Liver (tissue), 9 donors: ENCODE data around the gene HTR3D. TPM values are rescaled to one million over a fixed set of nuclear protein-coding genes. Genes with fewer than 3 reads are reported as not detected.

Experiments
- DNase-seq: peaks from one replicate; pipeline ENCODE4 v3.0.0-alpha.2; 2017; ENCODE audit warnings: low spot score
- H3K27ac ChIP-seq, 2 donors: one replicate each; pipeline ENCODE4 v1.7.0; 2013; ENCODE audit warnings: inconsistent platforms in 2 of 2, low read length in 2 of 2, control low read depth in 1 of 2, low read depth in 1 of 2, mild to moderate bottlenecking in 1 of 2
- H3K27me3 ChIP-seq, 4 donors: one replicate each; pipeline versions ENCODE4 v1.6.1 to v1.7.0; 2013; ENCODE audit warnings: low read length in 3 of 4, inconsistent platforms in 1 of 4, mild to moderate bottlenecking in 1 of 4, moderate library complexity in 1 of 4; ENCODE audit not compliant: control insufficient read depth in 4 of 4, insufficient read depth in 4 of 4
- H3K36me3 ChIP-seq, 4 donors: one replicate each; pipeline versions ENCODE4 v1.6.1 to v1.7.0; 2013; ENCODE audit warnings: low read length in 3 of 4, mild to moderate bottlenecking in 3 of 4, low read depth in 1 of 4, moderate library complexity in 1 of 4; ENCODE audit not compliant: control insufficient read depth in 4 of 4, insufficient read depth in 3 of 4
- H3K4me1 ChIP-seq, 4 donors: one replicate each; pipeline versions ENCODE4 v1.6.1 to v1.7.0; 2013; ENCODE audit warnings: low read length in 3 of 4, mild to moderate bottlenecking in 3 of 4, moderate library complexity in 1 of 4; ENCODE audit not compliant: control insufficient read depth in 4 of 4, insufficient read depth in 4 of 4
- H3K4me3 ChIP-seq, 3 donors: one replicate each; pipeline versions ENCODE4 v1.6.1 to v1.7.0; 2013; ENCODE audit warnings: low read length in 3 of 3, control low read depth in 1 of 3, low read depth in 1 of 3, mild to moderate bottlenecking in 1 of 3
- H3K9ac ChIP-seq, 2 donors: one replicate each; pipeline ENCODE4 v1.7.0; 2013; ENCODE audit warnings: low read length in 2 of 2, mild to moderate bottlenecking in 2 of 2, moderate library complexity in 2 of 2, control low read depth in 1 of 2, low read depth in 1 of 2
- H3K9me3 ChIP-seq, 4 donors: one replicate each; pipeline versions ENCODE4 v1.6.1 to v1.7.0; 2013; ENCODE audit warnings: low read length in 3 of 4; ENCODE audit not compliant: control insufficient read depth in 4 of 4
- ATF3 ChIP-seq: IDR thresholded peaks from 2 replicates; pipeline ENCODE4 v1.6.1; 2016; ENCODE audit warnings: antibody characterized with exemption
- CTCF ChIP-seq: fragments of 150-350 bp; IDR thresholded peaks from 2 replicates; pipeline ENCODE4 v1.5.1; 2017; ENCODE audit warnings: improper control_type of control experiment, low read depth, low read length; ENCODE audit not compliant: missing input control
- EGR1 ChIP-seq, 2 donors: IDR thresholded peaks; 2 replicates each; pipeline ENCODE4 v1.6.1; 2016 to 2018; ENCODE audit warnings: antibody characterized with exemption in 2 of 2, low read depth in 2 of 2
- FOXA1 ChIP-seq: IDR thresholded peaks from 2 replicates; pipeline ENCODE4 v1.6.1; 2016; ENCODE audit warnings: antibody characterized with exemption
- GABPA ChIP-seq, 2 donors: IDR thresholded peaks in 1 of 2; conservative IDR thresholded peaks in 1 of 2; 2 replicates each; pipeline ENCODE4 v1.6.1; 2016; ENCODE audit warnings: antibody characterized with exemption in 2 of 2, mild to moderate bottlenecking in 1 of 2, moderate library complexity in 1 of 2
- HNF4A ChIP-seq, 2 donors: conservative IDR thresholded peaks; 2 replicates each; pipeline ENCODE4 v1.6.1; 2016; ENCODE audit warnings: antibody characterized with exemption in 2 of 2, mild to moderate bottlenecking in 2 of 2
- HNF4G ChIP-seq: IDR thresholded peaks from 2 replicates; pipeline ENCODE4 v1.6.1; 2016; ENCODE audit warnings: antibody characterized with exemption
- JUND ChIP-seq, 2 donors: IDR thresholded peaks; 2 replicates each; pipeline ENCODE4 v1.6.1; 2016; ENCODE audit warnings: antibody characterized with exemption in 2 of 2
- NR2F2 ChIP-seq: IDR thresholded peaks from 2 replicates; pipeline ENCODE4 v1.6.1; 2016; ENCODE audit warnings: antibody characterized with exemption
- RAD21 ChIP-seq, 2 donors: IDR thresholded peaks; 2 replicates each; pipeline ENCODE4 v1.6.1; 2016; ENCODE audit warnings: antibody characterized with exemption in 2 of 2, mild to moderate bottlenecking in 2 of 2
- REST ChIP-seq: IDR thresholded peaks from 2 replicates; pipeline ENCODE4 v1.6.1; 2016; ENCODE audit warnings: antibody characterized with exemption, mild to moderate bottlenecking
- RXRA ChIP-seq, 2 donors: IDR thresholded peaks; 2 replicates each; pipeline ENCODE4 v1.6.1; 2017 to 2018; ENCODE audit warnings: antibody characterized with exemption in 2 of 2, mild to moderate bottlenecking in 1 of 2
- SP1 ChIP-seq: IDR thresholded peaks from 2 replicates; pipeline ENCODE4 v1.6.1; 2018; ENCODE audit warnings: antibody characterized with exemption, mild to moderate bottlenecking
- TAF1 ChIP-seq: conservative IDR thresholded peaks from 2 replicates; pipeline ENCODE4 v1.6.1; 2016; ENCODE audit warnings: antibody characterized with exemption, mild to moderate bottlenecking
- YY1 ChIP-seq: IDR thresholded peaks from 2 replicates; pipeline ENCODE4 v1.6.1; 2016; ENCODE audit warnings: antibody characterized with exemption, mild to moderate bottlenecking
- ZBTB33 ChIP-seq: IDR thresholded peaks from 2 replicates; pipeline ENCODE4 v1.6.1; 2016; ENCODE audit warnings: antibody characterized with exemption
- WGBS: extraction: QIAGEN DNeasy Blood & Tissue Kit; methylation state at CpG from one replicate; pipeline ENCODE4 v1.1.7; 2013; 5-methylcytosine and 5-hydroxymethylcytosine counted together
- polyA plus RNA-seq, 2 donors: library from polyadenylated mRNA; stranded (reverse) in 1 of 2; unstranded in 1 of 2; fragments of 200-250 nt in 1 of 2; fragments of >200 nt in 1 of 2; fragmentation: Nextera tagmentation in 1 of 2; extraction: Ambion mirVana in 1 of 2; gene quantifications; one replicate each; pipeline versions ENCODE4 v1.2.1 to v1.2.3, GENCODE V29; 2013 to 2015
- total RNA-seq, 2 donors: library from RNA; depleted of rRNA; stranded (reverse); fragments of >200 nt; gene quantifications; one replicate each; pipeline ENCODE4 v1.2.3, GENCODE V29; 2014
- donor health status: healthy.
- donor health status: healthy.
- donor health status: healthy.
- donor health status: healthy.
- donor health status: healthy.

HTR3D gene
- total and polyA plus RNA-seq, 4 donors, result not detected

GRCh38 chr3:184050217-184050847 lies 18.8 kb downstream of the HTR3D start:
- Histone ChIP-seq H3K9me3 (no peaks in the 10 kb centered on the region), H3K4me1 (no peaks in the 10 kb centered on the region), H3K27me3 (no peaks in the 10 kb centered on the region), H3K9ac (no peak overlapping the region), H3K4me3 (no peak overlapping the region), H3K27ac (no peak overlapping the region), H3K36me3 (no peaks in the 10 kb centered on the region)
- TF ChIP-seq REST (no peak), CTCF (no peak), YY1 (no peak), RAD21 (IDR thresholded peaks at IDR 0.05) (no peak), GABPA (IDR thresholded peaks at IDR 0.05 in 1 of 2, conservative IDR thresholded peaks at IDR 0.05 in 1 of 2) (no peak), RXRA (IDR thresholded peaks at IDR 0.05) (no peak), NR2F2 (no peak), HNF4A (conservative IDR thresholded peaks at IDR 0.05) (no peak), HNF4G (no peak), ZBTB33 (no peak), ATF3 (no peak), TAF1 (no peak), FOXA1 (no peak), JUND (IDR thresholded peaks at IDR 0.05) (no peak), EGR1 (IDR thresholded peaks at IDR 0.05; ENCODE audit: low read depth in 2 of 2) (no peak), SP1 (no peak)
- 82% methylated on average over 7 of the region's 7 CpGs for WGBS
- no peak for DNase-seq

GRCh38 chr3:184052767-184053166 lies 21.2 kb downstream of the HTR3D start, which contains the start of gene HTR3C:
TSS of gene HTR3C (plus strand) at chr3:184053047. CDS start at chr3:184053081, 34 bp downstream.
- H3K36me3 ChIP-seq, result no peaks in the 10 kb centered on the region
- H3K4me1 ChIP-seq, result no peaks in the 10 kb centered on the region
- no peak within 1 kb of the TSS for H3K27ac ChIP-seq
- no peaks in the 10 kb centered on the region for H3K27me3 ChIP-seq
- DNase-seq, result no peak
- H3K9me3 ChIP-seq, result no peaks in the 10 kb centered on the region
- no peak within 1 kb of the TSS for H3K4me3 ChIP-seq
- no peak within 1 kb of the TSS for H3K9ac ChIP-seq
- 67% methylated on average over 4 of the region's 4 CpGs for WGBS
- no peak for TF ChIP-seq RAD21 (IDR thresholded peaks at IDR 0.05)
- TF ChIP-seq YY1, result no peak
- no peak for TF ChIP-seq HNF4A (conservative IDR thresholded peaks at IDR 0.05)
- no peak for TF ChIP-seq ATF3
- TF ChIP-seq EGR1 (IDR thresholded peaks at IDR 0.05; ENCODE audit: low read depth in 2 of 2), result no peak
- TF ChIP-seq SP1, result no peak
- TF ChIP-seq CTCF, result no peak
- TF ChIP-seq JUND (IDR thresholded peaks at IDR 0.05), result no peak
- TF ChIP-seq FOXA1, result no peak
- TF ChIP-seq TAF1, result no peak
- TF ChIP-seq GABPA (IDR thresholded peaks at IDR 0.05 in 1 of 2, conservative IDR thresholded peaks at IDR 0.05 in 1 of 2), result no peak
